Caco-2 (cell line): ENCODE results near the gene TRIM54. TPM values are rescaled to one million over a fixed set of nuclear protein-coding genes. Genes with fewer than 3 reads are reported as not detected.

Source experiments
- BruUV-seq: library from RNA; stranded (reverse); fragments of 400-500 nt; replicated peaks from 2 replicates; lab custom pipeline; 2021; lab: Mats Ljungman, UMichigan
- CTCF ChIA-PET: fragments of 300-600 bp; sonication (Branson Sonifier 250); formaldehyde crosslinking; loops from one replicate; lab custom pipeline; 2022; ENCODE audit warnings: antibody characterized with exemption; lab: Charles Lee
- POLR2A ChIA-PET: fragments of 300-600 bp; sonication (Branson Sonifier 250); formaldehyde crosslinking; loops from one replicate; lab custom pipeline; 2022; ENCODE audit warnings: antibody characterized with exemption; lab: Charles Lee
- DNase-seq, 2 experiments: peaks; one replicate each; pipeline versions ENCODE4 v3.0.0 to v3.0.0-alpha.2; 2020 to 2022
- H3K27me3 ChIP-seq: replicated peaks from 2 replicates; pipeline ENCODE4 v1.6.0; 2011; ENCODE audit warnings: low read length; ENCODE audit not compliant: control insufficient read depth, insufficient read depth
- H3K36me3 ChIP-seq: 2 replicates; pipeline ENCODE4 v1.5.1; 2011; ENCODE audit warnings: low read length; ENCODE audit not compliant: control insufficient read depth, insufficient read depth
- H3K4me1 ChIP-seq: fragments of 250-450 bp; sonication (Bioruptor Pico); 2 replicates; pipeline ENCODE4 v1.5.1; 2020; ENCODE audit warnings: mild to moderate bottlenecking
- H3K4me3 ChIP-seq: 2 replicates; pipeline ENCODE4 v1.5.1; 2011; ENCODE audit warnings: low read depth, mild to moderate bottlenecking, control low read depth, low read length
- H3K9me3 ChIP-seq: fragments of 250-450 bp; sonication (Bioruptor Pico); 2 replicates; pipeline ENCODE4 v1.5.1; 2020; ENCODE audit warnings: mild to moderate bottlenecking, moderate library complexity
- H3K27ac Mint-ChIP-seq: one replicate; pipeline ENCODE4 v1.8.0; 2022; ENCODE audit warnings: mixed read lengths; ENCODE audit not compliant: unreplicated experiment
- H3K27me3 Mint-ChIP-seq: one replicate; pipeline ENCODE4 v1.8.0; 2022; ENCODE audit warnings: mixed read lengths; ENCODE audit not compliant: insufficient read depth, unreplicated experiment
- H3K36me3 Mint-ChIP-seq: one replicate; pipeline ENCODE4 v1.8.0; 2022; ENCODE audit warnings: mild to moderate bottlenecking, mixed read lengths; ENCODE audit not compliant: insufficient read depth, unreplicated experiment
- H3K4me1 Mint-ChIP-seq: one replicate; pipeline ENCODE4 v1.8.0; 2022; ENCODE audit warnings: low read depth, mixed read lengths; ENCODE audit not compliant: unreplicated experiment
- H3K4me3 Mint-ChIP-seq: one replicate; pipeline ENCODE4 v1.8.0; 2022; ENCODE audit warnings: mild to moderate bottlenecking, moderate library complexity, mixed read lengths; ENCODE audit not compliant: unreplicated experiment
- H3K9me3 Mint-ChIP-seq: one replicate; pipeline ENCODE4 v1.8.0; 2022; ENCODE audit warnings: mixed read lengths; ENCODE audit not compliant: unreplicated experiment
- intact Hi-C: fragments of 100-400 bp; cut with micrococcal nuclease; formaldehyde crosslinking; loops from one replicate; pipeline ENCODE4 v1.10.0; 2022; ENCODE audit not compliant: unreplicated experiment
- total RNA-seq: library from RNA; stranded (reverse); gene quantifications from 2 replicates; pipeline ENCODE4 v1.2.3, GENCODE V29; 2022
- TF ChIP-seq, protein P1 (sequence below), 2 experiments: fragments of 200-600 bp in 1 of 2; IDR thresholded peaks; 1 replicate in 1 of 2; 2 replicates in 1 of 2; pipeline versions ENCODE4 v1.5.1 to v1.8.0; 2011 to 2022; ENCODE audit warnings: antibody characterized with exemption in 1 of 2, control low read depth in 1 of 2, inconsistent platforms in 1 of 2, low read depth in 1 of 2, low read length in 1 of 2, mild to moderate bottlenecking in 1 of 2, moderate library complexity in 1 of 2; ENCODE audit not compliant: insufficient read depth in 1 of 2, severe bottlenecking in 1 of 2, unreplicated experiment in 1 of 2

Gene TRIM54
- total RNA-seq, 1 experiment from 2014 or later: 0.25 TPM

DNA sequence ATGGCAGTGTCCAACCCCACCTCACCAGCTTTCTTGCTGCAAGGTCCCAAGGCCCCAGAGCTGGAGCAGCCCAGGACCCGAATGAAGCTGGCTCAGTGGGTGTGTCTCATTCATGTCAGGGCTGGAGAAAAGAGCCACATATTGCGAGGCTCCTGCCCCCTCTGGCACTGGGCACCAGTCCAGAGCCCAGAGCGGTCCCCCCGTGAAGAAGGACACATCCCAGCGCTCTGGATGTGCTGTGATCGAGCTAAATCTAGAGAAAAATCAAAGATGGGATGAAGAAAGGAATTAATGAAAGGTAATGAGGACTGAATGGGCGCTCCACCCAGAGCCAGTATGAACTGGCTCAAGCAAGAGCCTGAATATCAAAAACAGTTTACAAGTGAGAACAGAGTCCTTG lies 53.9 kb downstream of the TRIM54 start:
- no peak overlapping the region for H3K27ac Mint-ChIP-seq
- Histone ChIP-seq H3K9me3 (no peaks in the 10 kb centered on the region), H3K4me3 (no peak overlapping the region), H3K27me3 (no peaks in the 10 kb centered on the region), H3K4me1 (no peaks in the 10 kb centered on the region), H3K36me3 (peaks cover 12% of the 10 kb centered on the region)
- CTCF ChIA-PET: no interaction called here
- no peak for DNase-seq
- H3K9me3 Mint-ChIP-seq: no peaks in the 10 kb centered on the region
- no peaks in the 10 kb centered on the region for H3K4me1 Mint-ChIP-seq
- peaks cover 68% of the 10 kb centered on the region for H3K36me3 Mint-ChIP-seq
- POLR2A ChIA-PET: no interaction called here
- H3K4me3 Mint-ChIP-seq: no peak overlapping the region
- no peaks in the 10 kb centered on the region for H3K27me3 Mint-ChIP-seq
- TF ChIP-seq, protein P1, sequence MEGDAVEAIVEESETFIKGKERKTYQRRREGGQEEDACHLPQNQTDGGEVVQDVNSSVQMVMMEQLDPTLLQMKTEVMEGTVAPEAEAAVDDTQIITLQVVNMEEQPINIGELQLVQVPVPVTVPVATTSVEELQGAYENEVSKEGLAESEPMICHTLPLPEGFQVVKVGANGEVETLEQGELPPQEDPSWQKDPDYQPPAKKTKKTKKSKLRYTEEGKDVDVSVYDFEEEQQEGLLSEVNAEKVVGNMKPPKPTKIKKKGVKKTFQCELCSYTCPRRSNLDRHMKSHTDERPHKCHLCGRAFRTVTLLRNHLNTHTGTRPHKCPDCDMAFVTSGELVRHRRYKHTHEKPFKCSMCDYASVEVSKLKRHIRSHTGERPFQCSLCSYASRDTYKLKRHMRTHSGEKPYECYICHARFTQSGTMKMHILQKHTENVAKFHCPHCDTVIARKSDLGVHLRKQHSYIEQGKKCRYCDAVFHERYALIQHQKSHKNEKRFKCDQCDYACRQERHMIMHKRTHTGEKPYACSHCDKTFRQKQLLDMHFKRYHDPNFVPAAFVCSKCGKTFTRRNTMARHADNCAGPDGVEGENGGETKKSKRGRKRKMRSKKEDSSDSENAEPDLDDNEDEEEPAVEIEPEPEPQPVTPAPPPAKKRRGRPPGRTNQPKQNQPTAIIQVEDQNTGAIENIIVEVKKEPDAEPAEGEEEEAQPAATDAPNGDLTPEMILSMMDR (IDR thresholded peaks at IDR 0.05; ENCODE audit: insufficient read depth in 1 of 2, low read depth in 1 of 2, low read length in 1 of 2, severe bottlenecking in 1 of 2, unreplicated experiment in 1 of 2): no peak
- BruUV-seq: no TSS peak
- intact Hi-C loops: no loop called here

DNA sequence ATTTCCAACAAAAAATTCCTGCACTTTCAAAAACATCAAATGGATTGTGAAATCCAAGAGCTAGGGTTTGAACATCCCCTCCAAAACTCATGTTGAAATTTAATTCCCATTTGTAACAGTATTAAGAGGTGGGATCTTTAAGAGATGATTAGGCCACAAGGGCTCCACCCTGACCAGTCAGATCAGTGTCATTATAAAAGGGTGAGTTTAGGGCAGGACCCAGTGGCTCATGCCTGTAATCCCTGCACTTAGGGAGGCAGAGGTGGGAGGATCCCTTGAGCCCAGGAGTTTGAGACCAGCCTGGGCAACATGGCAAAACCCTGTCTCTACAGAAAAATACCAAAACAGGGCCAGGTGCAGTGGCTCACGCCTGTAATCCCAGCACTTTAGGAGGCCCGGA lies 65.4 kb downstream of the TRIM54 start:
- peaks cover 54% of the 10 kb centered on the region for H3K36me3 Mint-ChIP-seq
- H3K27me3 Mint-ChIP-seq: no peaks in the 10 kb centered on the region
- H3K27ac Mint-ChIP-seq: no peak overlapping the region
- TF ChIP-seq, protein P1 (IDR thresholded peaks at IDR 0.05; ENCODE audit: insufficient read depth in 1 of 2, low read depth in 1 of 2, low read length in 1 of 2, severe bottlenecking in 1 of 2, unreplicated experiment in 1 of 2): no peak
- BruUV-seq: no TSS peak
- no peak for DNase-seq
- Histone ChIP-seq H3K4me3 (no peak overlapping the region), H3K9me3 (no peaks in the 10 kb centered on the region), H3K36me3 (no peaks in the 10 kb centered on the region), H3K27me3 (no peaks in the 10 kb centered on the region), H3K4me1 (no peaks in the 10 kb centered on the region)
- ChIA-PET POLR2A (no interaction called here), CTCF (no interaction called here)
- H3K4me1 Mint-ChIP-seq: no peaks in the 10 kb centered on the region
- intact Hi-C loops: no loop called here
- no peaks in the 10 kb centered on the region for H3K9me3 Mint-ChIP-seq
- no peak overlapping the region for H3K4me3 Mint-ChIP-seq

DNA sequence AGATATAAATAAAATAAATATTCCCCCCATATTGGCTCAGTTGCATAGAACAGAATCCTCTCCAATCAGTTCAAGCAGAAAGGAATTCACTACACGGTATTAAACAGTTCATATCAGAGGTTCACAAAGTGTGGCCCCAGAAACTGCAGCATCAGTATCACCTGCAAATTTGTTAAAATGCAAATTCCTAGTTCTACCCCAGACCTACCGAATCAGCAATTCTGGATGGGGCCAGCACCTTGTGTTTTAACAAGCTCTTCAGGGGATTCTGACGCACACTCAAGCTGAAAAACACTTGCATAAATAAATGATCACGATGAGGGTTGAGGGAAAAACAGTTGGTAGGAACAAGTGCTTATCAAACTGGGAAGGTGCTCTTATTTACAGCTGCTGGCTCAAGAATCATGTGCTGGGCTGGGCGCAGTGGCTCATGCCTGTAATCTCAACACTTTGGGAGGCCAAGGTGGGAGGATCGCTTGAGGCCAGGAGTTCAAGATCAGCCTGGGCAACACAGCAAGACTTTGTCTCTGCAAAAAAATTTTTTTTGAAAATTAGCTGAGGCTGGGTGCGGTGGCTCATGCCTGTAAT lies 68.0 kb downstream of the TRIM54 start:
- H3K9me3 Mint-ChIP-seq: no peaks in the 10 kb centered on the region
- H3K36me3 ChIP-seq: no peaks in the 10 kb centered on the region
- POLR2A ChIA-PET: no interaction called here
- CTCF ChIA-PET: no interaction called here
- H3K4me1 Mint-ChIP-seq: peaks cover 8% of the 10 kb centered on the region
- no peaks in the 10 kb centered on the region for H3K27me3 ChIP-seq
- H3K4me3 ChIP-seq: no peak overlapping the region
- H3K27ac Mint-ChIP-seq: no peak overlapping the region
- peaks cover 35% of the 10 kb centered on the region for H3K36me3 Mint-ChIP-seq
- peaks cover 20% of the 10 kb centered on the region for H3K4me1 ChIP-seq
- intact Hi-C loops: no loop called here
- no peak for DNase-seq
- no peaks in the 10 kb centered on the region for H3K27me3 Mint-ChIP-seq
- no peak overlapping the region for H3K4me3 Mint-ChIP-seq
- H3K9me3 ChIP-seq: no peaks in the 10 kb centered on the region
- BruUV-seq: no TSS peak
- TF ChIP-seq, protein P1 (IDR thresholded peaks at IDR 0.05; ENCODE audit: insufficient read depth in 1 of 2, low read depth in 1 of 2, low read length in 1 of 2, severe bottlenecking in 1 of 2, unreplicated experiment in 1 of 2): no peak
